ENCODE data around the gene PLA2G7.

The PLA2G7 gene

DNA sequence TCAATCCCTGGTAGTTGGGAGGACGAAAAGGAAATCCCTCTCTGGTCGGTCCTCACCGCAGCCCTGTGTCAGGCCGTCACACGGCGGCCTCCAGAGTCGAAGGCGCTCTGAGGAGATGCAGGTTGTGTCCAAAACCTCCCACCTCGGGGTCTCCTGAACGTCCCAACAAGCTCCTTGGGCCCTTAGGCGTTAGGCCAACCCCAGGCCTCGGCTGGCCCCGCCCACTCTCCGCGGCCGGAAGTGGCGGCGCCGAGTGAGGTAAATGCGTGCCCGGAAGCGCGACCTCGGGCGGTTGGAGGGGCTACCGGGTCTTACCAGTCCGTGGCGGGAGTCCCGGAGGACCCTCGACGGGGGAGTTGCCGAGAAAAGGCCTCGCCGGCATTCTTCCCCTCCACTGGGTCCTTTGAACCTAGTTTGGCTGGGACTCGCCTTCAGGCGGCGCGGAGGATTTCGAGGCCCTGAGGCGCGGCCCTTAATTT, 47.5 kb downstream of the PLA2G7 start, which contains the start of gene TDRD6:
TSS of gene TDRD6 (plus strand) at position 267 of the 479 bp plus-strand sequence. CDS start 244 bp downstream, outside the sequence.
- Histone ChIP-seq H3K9ac (no peak within 1 kb of the TSS), H3K4me1 (ENCODE audit: low read depth, poor library complexity, severe bottlenecking) (no peaks in the 10 kb centered on the region), H3K27me3 (ENCODE audit: insufficient read depth, low read depth) (no peaks in the 10 kb centered on the region), H2AFZ (ENCODE audit: low read depth) (no peak within 1 kb of the TSS), H3K4me2 (no peak within 1 kb of the TSS), H3K27ac (no peak within 1 kb of the TSS), H3K4me3 (IDR thresholded peaks at IDR 0.05; ENCODE audit: insufficient read depth, low read depth, low read length) (no peak within 1 kb of the TSS), H3K79me2 (ENCODE audit: insufficient read depth, low read depth) (no peaks in the 10 kb centered on the region), H4K20me1 (ENCODE audit: insufficient read depth) (no peaks in the 10 kb centered on the region), H3K36me3 (ENCODE audit: insufficient read depth) (no peaks in the 10 kb centered on the region)
- TF ChIP-seq, protein P1, sequence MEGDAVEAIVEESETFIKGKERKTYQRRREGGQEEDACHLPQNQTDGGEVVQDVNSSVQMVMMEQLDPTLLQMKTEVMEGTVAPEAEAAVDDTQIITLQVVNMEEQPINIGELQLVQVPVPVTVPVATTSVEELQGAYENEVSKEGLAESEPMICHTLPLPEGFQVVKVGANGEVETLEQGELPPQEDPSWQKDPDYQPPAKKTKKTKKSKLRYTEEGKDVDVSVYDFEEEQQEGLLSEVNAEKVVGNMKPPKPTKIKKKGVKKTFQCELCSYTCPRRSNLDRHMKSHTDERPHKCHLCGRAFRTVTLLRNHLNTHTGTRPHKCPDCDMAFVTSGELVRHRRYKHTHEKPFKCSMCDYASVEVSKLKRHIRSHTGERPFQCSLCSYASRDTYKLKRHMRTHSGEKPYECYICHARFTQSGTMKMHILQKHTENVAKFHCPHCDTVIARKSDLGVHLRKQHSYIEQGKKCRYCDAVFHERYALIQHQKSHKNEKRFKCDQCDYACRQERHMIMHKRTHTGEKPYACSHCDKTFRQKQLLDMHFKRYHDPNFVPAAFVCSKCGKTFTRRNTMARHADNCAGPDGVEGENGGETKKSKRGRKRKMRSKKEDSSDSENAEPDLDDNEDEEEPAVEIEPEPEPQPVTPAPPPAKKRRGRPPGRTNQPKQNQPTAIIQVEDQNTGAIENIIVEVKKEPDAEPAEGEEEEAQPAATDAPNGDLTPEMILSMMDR (conservative IDR thresholded peaks at IDR 0.05; ENCODE audit: low read depth, low read length): no peak

DNA sequence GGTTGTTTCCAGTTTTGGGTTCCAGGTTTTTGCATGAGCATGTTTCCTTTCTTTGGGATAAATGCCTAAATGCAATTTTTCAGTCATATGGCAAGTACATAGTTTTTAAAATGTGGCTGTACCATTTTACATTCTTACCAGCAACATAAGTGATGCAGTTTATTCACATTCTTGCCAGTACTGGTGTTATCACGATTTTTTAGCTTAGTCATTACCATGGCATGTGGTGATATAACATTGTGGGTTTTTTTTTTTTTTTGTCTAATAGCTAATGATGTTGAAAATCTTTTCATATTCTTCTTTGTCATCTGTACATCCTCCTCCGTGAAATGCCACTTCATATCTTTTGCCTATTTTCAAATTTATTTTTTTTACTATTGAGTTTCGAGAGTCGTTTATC, 50.4 kb downstream of the PLA2G7 start:
- Histone ChIP-seq H2AFZ (ENCODE audit: low read depth) (no peak overlapping the region), H4K20me1 (ENCODE audit: insufficient read depth) (no peaks in the 10 kb centered on the region), H3K27me3 (ENCODE audit: insufficient read depth, low read depth) (no peaks in the 10 kb centered on the region), H3K4me1 (ENCODE audit: low read depth, poor library complexity, severe bottlenecking) (no peaks in the 10 kb centered on the region), H3K4me3 (IDR thresholded peaks at IDR 0.05; ENCODE audit: insufficient read depth, low read depth, low read length) (no peak overlapping the region), H3K4me2 (no peak overlapping the region), H3K36me3 (ENCODE audit: insufficient read depth) (no peaks in the 10 kb centered on the region), H3K9ac (no peak overlapping the region), H3K27ac (no peak overlapping the region), H3K79me2 (ENCODE audit: insufficient read depth, low read depth) (no peaks in the 10 kb centered on the region)
- TF ChIP-seq, protein P1 (conservative IDR thresholded peaks at IDR 0.05; ENCODE audit: low read depth, low read length): no peak

DNA sequence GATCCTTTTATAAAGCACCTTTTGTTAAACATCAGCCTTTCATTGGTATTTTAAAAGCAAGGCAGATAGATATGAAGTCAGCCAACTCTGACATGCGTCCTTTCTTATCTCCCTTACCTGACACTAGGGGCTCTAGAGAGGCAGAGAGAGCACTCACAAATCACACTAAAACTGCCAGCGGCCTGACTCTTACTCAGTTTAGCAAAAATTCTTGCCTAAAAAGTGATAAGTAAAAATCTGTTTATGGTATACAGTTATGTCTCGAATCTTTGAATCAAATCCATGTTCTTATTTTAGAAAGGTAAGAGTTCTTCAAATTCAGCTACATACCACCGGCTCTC, 57.9 kb downstream of the PLA2G7 start:
- TF ChIP-seq, protein P1 (conservative IDR thresholded peaks at IDR 0.05; ENCODE audit: low read depth, low read length): peak; percentile 30; the same call in 1 of the 2 replicates
- Histone ChIP-seq H3K4me2 (no peak overlapping the region), H3K27me3 (ENCODE audit: insufficient read depth, low read depth) (no peaks in the 10 kb centered on the region), H3K4me3 (IDR thresholded peaks at IDR 0.05; ENCODE audit: insufficient read depth, low read depth, low read length) (no peak overlapping the region), H3K27ac (no peak overlapping the region), H3K79me2 (ENCODE audit: insufficient read depth, low read depth) (no peaks in the 10 kb centered on the region), H4K20me1 (ENCODE audit: insufficient read depth) (no peaks in the 10 kb centered on the region), H3K36me3 (ENCODE audit: insufficient read depth) (no peaks in the 10 kb centered on the region), H3K4me1 (ENCODE audit: low read depth, poor library complexity, severe bottlenecking) (no peaks in the 10 kb centered on the region), H2AFZ (ENCODE audit: low read depth) (no peak overlapping the region), H3K9ac (no peak overlapping the region)

DNA sequence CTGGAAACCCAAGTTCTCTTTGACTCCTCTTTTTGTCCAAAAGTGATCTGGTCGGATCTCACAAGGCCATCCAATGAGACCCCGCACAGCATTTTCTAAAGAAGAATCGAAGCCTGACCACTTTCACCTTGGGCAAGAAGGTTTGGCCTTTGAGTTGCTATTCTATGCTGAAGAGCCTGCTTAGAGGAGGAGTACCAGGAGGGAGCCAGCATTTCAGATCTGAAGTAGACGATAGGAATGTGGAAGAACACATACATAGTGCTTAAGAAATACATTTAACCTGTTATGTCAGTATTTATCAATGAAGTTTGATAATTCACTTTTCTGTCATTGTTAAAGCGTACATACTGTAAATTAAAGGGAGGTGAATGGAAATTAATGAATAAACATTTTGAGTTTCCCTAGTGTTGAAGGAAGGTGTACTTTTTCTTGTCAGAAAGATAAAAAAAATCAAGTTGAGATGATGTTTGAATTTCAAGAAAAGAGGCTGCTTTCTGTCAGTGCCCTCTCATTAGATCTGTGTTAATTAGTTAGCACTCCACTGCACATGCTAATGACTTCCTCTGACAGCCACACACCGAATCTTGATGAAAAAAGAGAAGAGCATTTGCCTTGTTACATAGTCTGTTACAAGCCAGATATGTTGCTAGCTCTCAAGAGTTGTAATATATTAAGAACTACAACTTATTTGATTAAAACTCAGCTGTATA, 58.4 kb downstream of the PLA2G7 start:
- Histone ChIP-seq H3K4me2 (no peak overlapping the region), H3K4me1 (ENCODE audit: low read depth, poor library complexity, severe bottlenecking) (no peaks in the 10 kb centered on the region), H3K4me3 (IDR thresholded peaks at IDR 0.05; ENCODE audit: insufficient read depth, low read depth, low read length) (no peak overlapping the region), H3K27me3 (ENCODE audit: insufficient read depth, low read depth) (no peaks in the 10 kb centered on the region), H3K9ac (no peak overlapping the region), H4K20me1 (ENCODE audit: insufficient read depth) (no peaks in the 10 kb centered on the region), H2AFZ (ENCODE audit: low read depth) (no peak overlapping the region), H3K36me3 (ENCODE audit: insufficient read depth) (no peaks in the 10 kb centered on the region), H3K27ac (no peak overlapping the region), H3K79me2 (ENCODE audit: insufficient read depth, low read depth) (no peaks in the 10 kb centered on the region)
- TF ChIP-seq, protein P1 (conservative IDR thresholded peaks at IDR 0.05; ENCODE audit: low read depth, low read length): no peak
